GM19467 (cell line): ENCODE results near the gene UPP2.

ENCODE experiments used
- ATAC-seq: cut with Tn5 transposase; IDR thresholded peaks from one replicate; pipeline ENCODE4 v1.9.1; 2021; ENCODE audit warnings: mild to moderate bottlenecking, moderate library complexity; ENCODE audit not compliant: unreplicated experiment

UPP2 gene

DNA sequence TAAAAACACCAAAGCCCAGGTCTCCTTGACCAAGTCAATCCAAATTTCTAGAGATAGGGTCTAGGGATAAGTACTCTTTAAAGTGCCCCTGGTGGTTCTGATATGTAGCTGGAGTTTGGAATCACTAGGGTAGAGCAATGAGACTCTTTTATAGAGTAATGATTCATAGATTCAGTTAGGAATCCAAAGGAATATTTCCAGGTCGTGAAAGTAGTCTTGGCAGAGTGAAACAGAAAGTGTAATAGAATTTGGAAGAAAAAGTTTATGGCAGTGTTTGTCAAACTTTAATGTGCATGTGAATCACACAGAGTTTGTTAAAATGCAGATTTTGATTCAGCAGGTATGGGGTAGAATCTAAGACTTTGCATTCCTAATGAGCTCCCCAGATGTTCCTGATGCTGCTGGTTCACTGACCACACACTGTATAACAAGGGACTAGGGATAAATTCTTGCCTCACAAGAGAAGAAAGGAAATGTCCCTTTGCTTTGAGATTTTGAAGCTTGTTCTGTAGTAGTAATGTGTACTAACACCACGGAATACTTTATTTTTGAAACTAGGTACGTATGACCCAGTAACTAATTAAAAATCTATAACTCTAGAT, 1.8 kb downstream of the UPP2 start:
- no peak for ATAC-seq

DNA sequence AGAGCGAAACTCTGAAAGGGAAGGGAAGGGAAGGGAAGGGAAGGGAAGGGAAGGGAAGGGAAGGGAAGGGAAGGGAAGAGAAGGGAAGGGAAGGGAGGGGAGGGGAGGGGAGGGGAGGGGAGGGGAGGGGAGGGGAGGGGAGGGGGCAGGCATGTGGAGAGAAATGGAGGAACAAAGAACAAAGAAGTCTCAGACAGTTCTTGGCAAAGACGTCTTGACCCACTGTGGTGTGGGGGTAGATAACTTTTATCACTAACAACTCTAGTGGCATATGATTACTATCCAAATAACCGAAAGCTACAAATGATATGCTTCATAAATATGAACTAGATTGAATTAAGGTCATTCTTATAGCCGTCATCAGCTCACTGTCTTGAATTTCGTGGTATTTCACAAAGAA, 3.2 kb downstream of the UPP2 start:
- no peak for ATAC-seq

DNA sequence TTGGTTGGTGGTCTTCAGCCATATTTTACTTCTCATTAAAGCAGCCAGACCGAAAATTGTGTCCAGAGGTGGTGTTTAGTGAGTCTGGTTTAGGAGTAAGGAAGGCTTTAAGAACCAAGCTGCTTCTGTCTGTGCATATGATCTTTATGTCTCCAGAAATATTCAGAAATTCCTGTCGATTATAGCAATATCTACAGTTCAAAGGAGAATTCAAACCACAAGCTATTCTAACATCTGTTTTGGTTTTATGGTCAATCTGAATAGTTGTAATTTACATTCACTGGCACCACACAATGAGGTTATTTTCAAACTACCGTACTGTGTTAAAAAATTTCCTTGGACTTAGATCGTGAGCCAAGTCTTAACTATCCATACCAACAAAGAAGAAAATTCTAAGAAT, 11.3 kb downstream of the UPP2 start:
- no peak for ATAC-seq

DNA sequence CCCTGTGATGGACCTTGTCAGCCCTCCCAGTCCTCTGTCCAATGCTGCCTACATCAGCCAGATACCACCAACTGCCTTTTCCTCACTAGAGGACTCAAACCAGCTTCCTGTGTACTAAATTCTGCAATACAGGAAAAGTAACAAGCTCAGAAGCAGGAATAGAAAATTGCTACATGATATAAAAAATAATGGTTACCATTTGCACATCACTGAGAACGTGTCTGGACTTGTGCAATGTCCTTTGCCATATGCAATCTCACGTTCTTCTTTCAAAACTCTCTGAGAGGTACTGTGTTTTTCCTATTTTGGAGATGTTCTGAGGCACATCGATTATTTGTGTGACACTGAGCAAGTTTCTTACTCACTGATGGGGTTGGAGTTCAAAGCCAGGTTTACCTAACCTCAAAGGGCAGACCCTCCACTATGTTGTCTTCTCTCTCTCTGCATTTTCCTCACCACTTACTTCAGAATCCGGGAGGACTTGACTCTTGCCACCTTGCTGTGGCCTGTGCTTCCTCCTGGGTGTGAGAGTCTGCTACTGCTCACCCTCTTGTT, 12.1 kb downstream of the UPP2 start:
- ATAC-seq = no peak

- ATAC-seq = no peak
These were observed 12.8 kb downstream of the UPP2 start for GRCh38 chr2:158114516-158114915.

DNA sequence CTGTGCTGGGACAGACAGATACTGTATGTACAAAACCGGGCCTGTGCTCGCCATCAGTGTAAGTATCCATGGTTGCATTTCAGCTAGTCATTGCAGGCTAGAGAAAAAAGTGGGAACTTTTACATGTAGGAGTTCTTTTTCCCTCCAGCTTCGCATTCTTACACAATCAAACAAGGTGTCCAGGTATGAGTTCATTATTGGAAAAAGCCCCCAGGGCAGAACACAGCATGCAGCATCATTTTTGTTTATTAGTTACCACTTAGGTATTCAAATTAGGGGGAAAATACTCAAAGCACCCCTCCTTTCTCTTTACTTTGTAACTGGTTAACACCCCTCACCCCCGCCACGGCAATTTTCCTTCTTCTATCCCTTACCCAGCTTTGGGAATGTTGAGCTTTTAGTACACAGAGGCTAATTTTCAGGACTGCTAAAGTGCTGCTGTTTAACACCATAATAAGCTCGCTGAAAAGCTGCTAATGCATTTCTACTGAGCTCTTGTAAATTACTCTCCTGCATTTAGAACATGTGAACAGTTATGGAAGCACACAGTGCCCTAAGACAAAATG, 13.6 kb downstream of the UPP2 start:
- ATAC-seq = no peak

DNA sequence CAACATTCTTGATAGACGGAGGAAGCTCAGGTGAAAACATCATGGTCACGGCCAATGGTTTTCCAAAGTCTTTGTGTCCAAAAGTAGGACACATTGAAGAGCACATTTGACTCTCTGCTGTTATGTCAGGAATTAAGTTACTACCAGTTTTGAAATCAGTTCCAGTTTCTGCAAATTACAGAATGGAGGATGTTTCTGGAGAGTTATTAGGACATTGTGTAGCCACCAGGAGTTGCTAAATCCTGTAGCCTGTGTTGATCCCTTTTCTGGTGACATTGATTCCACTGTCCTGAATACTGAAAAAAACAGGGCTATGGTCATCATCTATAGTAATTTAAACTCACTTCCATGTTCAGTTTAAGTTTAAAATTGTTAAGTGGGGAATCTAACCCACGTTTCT, 15.3 kb downstream of the UPP2 start:
- ATAC-seq = no peak

GRCh38 chr2:158120102-158120501, 18.4 kb downstream of the UPP2 start:
- ATAC-seq = no peak

DNA sequence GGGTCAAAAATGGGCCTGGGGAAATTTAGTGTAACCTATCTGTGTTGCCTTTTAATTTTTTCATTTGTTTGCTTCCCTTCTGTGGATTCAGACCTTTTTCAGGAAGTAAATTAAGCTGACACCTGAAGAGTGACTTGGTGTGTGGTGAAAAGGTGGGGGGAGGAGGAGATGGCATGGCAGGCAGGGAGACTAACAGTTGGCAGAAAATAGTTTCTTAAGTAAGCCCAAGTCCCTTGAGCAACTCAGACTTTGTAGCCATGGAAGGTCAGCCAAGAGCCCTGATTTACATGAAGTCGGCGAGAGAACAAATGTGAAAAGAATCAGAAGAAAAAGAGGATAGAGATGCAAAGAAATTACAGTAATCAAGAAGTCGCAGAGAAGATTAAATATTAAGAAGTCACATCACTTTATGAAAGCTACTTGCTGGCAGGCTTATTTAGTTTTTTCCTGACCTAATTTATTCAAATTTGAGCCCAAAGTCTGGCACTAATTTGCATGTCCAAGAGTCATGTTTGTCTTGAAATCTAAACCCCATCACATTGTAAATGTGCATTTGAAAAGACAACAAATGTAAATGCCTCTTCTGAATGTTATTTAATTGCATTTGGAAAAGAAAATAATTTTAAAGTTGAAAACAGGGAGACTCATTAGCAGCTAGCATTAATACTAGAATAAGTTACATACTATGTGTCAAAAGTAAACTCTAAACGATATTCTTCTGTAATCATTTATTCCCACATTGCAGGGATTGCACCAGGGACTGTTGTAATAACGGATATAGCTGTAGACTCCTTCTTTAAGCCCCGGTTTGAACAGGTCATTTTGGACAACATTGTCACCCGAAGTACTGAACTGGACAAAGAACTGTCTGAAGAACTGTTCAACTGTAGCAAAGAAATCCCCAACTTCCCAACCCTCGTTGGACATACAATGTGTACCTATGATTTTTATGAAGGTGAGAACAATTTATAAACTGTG, 19.3 kb downstream of the UPP2 start:
- no peak for ATAC-seq

- no peak for ATAC-seq
These were observed 23.2 kb downstream of the UPP2 start for GRCh38 chr2:158124896-158125295.

- no peak for ATAC-seq
These were observed 24.3 kb downstream of the UPP2 start for GRCh38 chr2:158125756-158126498.

GRCh38 chr2:158127380-158127804, 25.7 kb downstream of the UPP2 start:
- ATAC-seq = no peak

DNA sequence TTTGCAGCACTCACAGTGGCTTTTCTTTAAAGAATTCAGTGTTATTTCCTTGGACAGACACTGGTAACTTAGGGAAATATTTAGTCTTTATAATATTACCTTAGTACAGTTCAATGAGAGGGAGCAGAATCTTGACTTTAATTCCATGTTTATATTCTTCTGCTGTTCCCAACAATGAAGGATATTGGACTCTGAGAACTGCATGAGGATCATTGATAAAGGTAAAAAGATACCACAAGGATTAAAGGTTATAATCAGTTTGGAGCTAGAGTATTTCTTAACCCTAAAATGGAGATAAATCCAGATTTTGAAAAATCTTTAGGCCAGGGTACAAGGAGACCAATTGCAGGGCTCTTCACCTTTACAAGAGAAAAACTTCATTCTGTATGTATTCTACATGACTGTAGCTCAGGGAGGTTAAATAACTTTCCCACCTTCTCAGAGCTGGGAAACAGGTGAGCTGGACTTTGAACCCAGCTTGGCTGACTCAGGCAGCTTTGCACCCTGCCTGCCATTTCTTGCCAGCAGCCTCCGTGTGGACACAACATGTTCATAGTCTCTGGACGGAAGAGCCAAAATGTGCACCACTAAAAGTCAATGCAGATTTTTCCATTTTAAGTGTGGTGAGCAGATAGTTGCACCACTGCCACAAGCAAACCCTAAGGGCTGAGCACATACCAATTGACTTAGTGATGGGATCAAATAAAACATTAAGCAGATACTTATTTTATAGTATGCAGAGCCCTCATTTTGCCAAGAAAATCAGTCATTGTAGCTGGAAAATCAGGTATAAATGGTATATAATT, 26.7 kb downstream of the UPP2 start:
- ATAC-seq = no peak

DNA sequence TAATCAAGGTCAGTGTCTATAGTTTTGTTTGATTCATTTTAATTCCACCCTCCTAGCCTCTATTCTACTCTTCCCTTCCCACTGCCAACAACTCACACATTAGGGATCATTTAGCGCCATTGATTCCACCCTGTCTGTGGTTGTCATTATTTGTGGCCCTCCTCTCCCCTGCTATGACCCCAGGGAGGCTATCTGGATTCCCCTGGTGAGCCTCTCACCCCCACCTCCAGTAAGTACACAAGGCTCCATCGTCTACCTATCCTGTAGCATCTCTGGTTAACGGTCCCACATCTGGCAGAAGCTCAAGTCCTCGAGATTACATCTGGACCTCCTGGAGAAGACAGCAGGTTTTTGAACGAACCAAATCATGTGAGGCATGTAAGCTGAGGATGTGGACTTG, 27.4 kb downstream of the UPP2 start:
- no peak for ATAC-seq

- peak; percentile 67 for ATAC-seq
These were observed 29.3 kb downstream of the UPP2 start for GRCh38 chr2:158130832-158131473.

GRCh38 chr2:158131483-158131912, 29.8 kb downstream of the UPP2 start:
- ATAC-seq = peak; percentile 5

DNA sequence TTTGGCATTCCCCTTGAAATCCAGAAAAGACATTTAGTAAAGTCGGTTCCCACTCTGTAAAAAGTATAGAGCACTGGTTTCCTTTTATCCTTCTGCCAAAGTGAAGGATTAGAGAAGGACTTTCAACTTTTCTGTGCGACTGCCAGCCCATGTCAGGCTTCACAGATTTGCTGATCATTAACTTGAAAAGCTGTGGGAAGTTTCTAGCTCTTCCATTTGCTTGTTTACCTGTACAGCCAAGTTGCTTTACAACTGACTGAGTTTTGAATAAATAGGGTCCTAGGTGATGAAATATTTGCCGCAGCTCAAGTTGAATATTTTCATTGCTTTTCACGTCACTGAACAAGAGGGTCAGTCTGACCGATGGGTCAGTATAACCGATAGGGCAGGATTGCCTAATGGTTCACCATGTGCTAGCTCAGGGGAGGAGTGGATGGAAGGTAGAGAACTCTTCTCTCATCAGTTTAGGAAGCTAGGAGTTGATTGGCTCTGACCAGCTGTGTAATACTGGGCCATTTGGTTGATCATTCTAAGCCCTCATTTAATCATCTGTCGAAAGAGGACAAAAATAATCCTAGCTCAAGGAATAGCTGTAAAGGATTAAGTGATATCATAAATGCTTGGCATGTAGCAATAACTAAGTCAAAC, 30.4 kb downstream of the UPP2 start:
- ATAC-seq = no peak

- no peak for ATAC-seq
These were observed 32.4 kb downstream of the UPP2 start for GRCh38 chr2:158134055-158134454.

GRCh38 chr2:158134655-158135054, 33.0 kb downstream of the UPP2 start:
- ATAC-seq = no peak
